Measurements from ENCODE around the gene VWA1.

GRCh38 chr1:1432274-1432950 is 3.1 kb upstream of the VWA1 start:
- TF ChIP-seq POLR2AphosphoS5 (IDR thresholded peaks at IDR 0.05) (no peak), CTCF (IDR thresholded peaks at IDR 0.05) (no peak), POLR2A (IDR thresholded peaks at IDR 0.05) (no peak)

All from breast epithelium (tissue), 3 donors.